CD8-positive, alpha-beta memory T cell (primary cell): Measurements from ENCODE around the gene RAD51B. TPM values are rescaled to one million over a fixed set of nuclear protein-coding genes. Genes with fewer than 3 reads are reported as not detected.

Experiments used
- CTCF ChIA-PET: fragments of 350-600 bp; sonication (Branson Sonifier 250); formaldehyde crosslinking; loops from one replicate; lab custom pipeline; 2021; ENCODE audit warnings: antibody characterized with exemption; lab: Charles Lee
- POLR2A ChIA-PET: fragments of 350-600 bp; sonication (Branson Sonifier 250); formaldehyde crosslinking; loops from one replicate; lab custom pipeline; 2021; ENCODE audit warnings: antibody characterized with exemption; lab: Charles Lee
- DNase-seq, 5 donors: peaks; one replicate each; pipeline versions ENCODE4 v3.0.0 to v3.0.0-alpha.2; 2020 to 2022; ENCODE audit warnings: mixed read lengths in 1 of 5
- H3K27ac ChIP-seq: one replicate; pipeline ENCODE4 v1.7.0; 2013; ENCODE audit warnings: low read depth, mild to moderate bottlenecking, low read length, moderate library complexity
- H3K27me3 ChIP-seq: 2 replicates; pipeline ENCODE4 v1.7.0; 2013; ENCODE audit warnings: low read length, mild to moderate bottlenecking; ENCODE audit not compliant: insufficient read depth, poor library complexity, severe bottlenecking
- H3K36me3 ChIP-seq: 2 replicates; pipeline ENCODE4 v1.7.0; 2013; ENCODE audit warnings: mild to moderate bottlenecking, low read length, moderate library complexity; ENCODE audit not compliant: insufficient read depth
- H3K4me1 ChIP-seq: 2 replicates; pipeline ENCODE4 v1.7.0; 2013; ENCODE audit warnings: mild to moderate bottlenecking, low read length, moderate library complexity; ENCODE audit not compliant: insufficient read depth
- H3K4me3 ChIP-seq: 2 replicates; pipeline ENCODE4 v1.7.0; 2013; ENCODE audit warnings: mild to moderate bottlenecking, low read length
- H3K9me3 ChIP-seq: 2 replicates; pipeline ENCODE4 v1.7.0; 2013; ENCODE audit warnings: mild to moderate bottlenecking, low read length
- H3K27ac Mint-ChIP-seq, 8 donors: one replicate each; pipeline ENCODE4 v1.8.0; 2020 to 2021; ENCODE audit warnings: mixed read lengths in 8 of 8, mild to moderate bottlenecking in 6 of 8, inconsistent platforms in 3 of 8, moderate library complexity in 3 of 8
- H3K27me3 Mint-ChIP-seq, 2 donors: one replicate each; pipeline ENCODE4 v1.8.0; 2020 to 2021; ENCODE audit warnings: mixed read lengths in 2 of 2, mild to moderate bottlenecking in 1 of 2, moderate library complexity in 1 of 2
- H3K36me3 Mint-ChIP-seq, 3 donors: one replicate each; pipeline ENCODE4 v1.8.0; 2020 to 2021; ENCODE audit warnings: mixed read lengths in 3 of 3, inconsistent platforms in 1 of 3, mild to moderate bottlenecking in 1 of 3
- H3K4me1 Mint-ChIP-seq, 3 donors: one replicate each; pipeline ENCODE4 v1.8.0; 2020 to 2021; ENCODE audit warnings: mixed read lengths in 3 of 3, inconsistent platforms in 1 of 3, mild to moderate bottlenecking in 1 of 3
- H3K4me3 Mint-ChIP-seq, 7 donors: one replicate each; pipeline ENCODE4 v1.8.0; 2020 to 2021; ENCODE audit warnings: mixed read lengths in 7 of 7, mild to moderate bottlenecking in 6 of 7, moderate library complexity in 4 of 7, inconsistent platforms in 2 of 7
- H3K9me3 Mint-ChIP-seq, 5 donors: one replicate each; pipeline ENCODE4 v1.8.0; 2020 to 2022; ENCODE audit warnings: mixed read lengths in 5 of 5, mild to moderate bottlenecking in 3 of 5, moderate library complexity in 2 of 5, inconsistent platforms in 1 of 5
- polyA plus RNA-seq: library from polyadenylated mRNA; unstranded; fragments of 300-500 nt; fragmentation: Illumina TruSeq; gene quantifications from one replicate; pipeline ENCODE4 v1.2.3, GENCODE V29; 2021
- total RNA-seq, 2 experiments: library from RNA; stranded (reverse); gene quantifications; one replicate each; pipeline ENCODE4 v1.2.3, GENCODE V29; 2021

The RAD51B gene
- total and polyA plus RNA-seq, 3 experiments from 2014 or later = 15.7 to 22.9 (median 17.4) TPM

- Histone ChIP-seq H3K27ac (peak overlapping the region; percentile 49), H3K27me3 (no peaks in the 10 kb centered on the region), H3K4me1 (peaks cover 54% of the 10 kb centered on the region), H3K36me3 (no peaks in the 10 kb centered on the region), H3K4me3 (no peak overlapping the region), H3K9me3 (no peaks in the 10 kb centered on the region)
- Mint-ChIP-seq H3K27me3 (no peaks in the 10 kb centered on the region), H3K27ac (peak overlapping the region; percentile 88 to 99 (median 98)), H3K4me1 (peaks cover 58 to 71% (median 60%) of the 10 kb centered on the region in 3 donors), H3K9me3 (no peaks in the 10 kb centered on the region), H3K36me3 (no peaks in the 10 kb centered on the region), H3K4me3 (peak overlapping the region; percentile 22 to 74 (median 50))
- ChIA-PET CTCF (interaction anchor here (0.8 to 2.3 kb wide), 13 partner anchors 25 to 401 kb away, joined by 3 to 13 read pairs (median 8); partner anchors contain the start of gene ZFP36L1), POLR2A (interaction anchor here (0.5 to 2.5 kb wide), 10 partner anchors 10 to 401 kb away, joined by 3 to 22 read pairs (median 6); partner anchors contain the start of gene ZFP36L1)
- DNase-seq = no peak
These were observed 865.2 kb downstream of the RAD51B start for GRCh38 chr14:68684466-68685418.

- Histone ChIP-seq H3K27me3 (no peaks in the 10 kb centered on the region), H3K27ac (peak overlapping the region; percentile 49), H3K4me3 (no peak overlapping the region), H3K36me3 (no peaks in the 10 kb centered on the region), H3K9me3 (no peaks in the 10 kb centered on the region), H3K4me1 (peaks cover 54% of the 10 kb centered on the region)
- H3K4me3 Mint-ChIP-seq = peak overlapping the region; percentile 22 to 74 (median 50)
- H3K4me1 Mint-ChIP-seq = peaks cover 58 to 68% (median 60%) of the 10 kb centered on the region in 3 donors
- H3K27ac Mint-ChIP-seq = peak overlapping the region; percentile 88 to 99 (median 98)
- H3K27me3 Mint-ChIP-seq = no peaks in the 10 kb centered on the region
- DNase-seq = peak; percentile 66 to 94 (median 82)
- ChIA-PET CTCF (interaction anchor here (0.8 to 2.3 kb wide), 12 partner anchors 25 to 402 kb away, joined by 3 to 13 read pairs (median 8); partner anchors contain the start of gene ZFP36L1), POLR2A (interaction anchor here (0.6 to 2.5 kb wide), 12 partner anchors 9 to 131 kb away, joined by 3 to 22 read pairs (median 4); partner anchors contain the start of gene ZFP36L1)
- H3K9me3 Mint-ChIP-seq = no peaks in the 10 kb centered on the region
- no peaks in the 10 kb centered on the region for H3K36me3 Mint-ChIP-seq
These were observed 866.0 kb downstream of the RAD51B start for GRCh38 chr14:68685419-68686204.

- POLR2A ChIA-PET = interaction anchor here (0.7 to 2.5 kb wide), 10 partner anchors 9 to 130 kb away, joined by 3 to 22 read pairs (median 6); partner anchors contain the start of gene ZFP36L1
- no peaks in the 10 kb centered on the region for H3K27me3 ChIP-seq
- Mint-ChIP-seq H3K27ac (peak overlapping the region; percentile 88 to 99 (median 98)), H3K27me3 (no peaks in the 10 kb centered on the region), H3K4me1 (peaks cover 56 to 65% (median 58%) of the 10 kb centered on the region in 3 donors), H3K36me3 (no peaks in the 10 kb centered on the region), H3K4me3 (peak overlapping the region in 2 of 7 donors; percentile 25 to 74), H3K9me3 (no peaks in the 10 kb centered on the region)
- no peak overlapping the region for H3K4me3 ChIP-seq
- CTCF ChIA-PET = interaction anchor here (0.8 to 2.3 kb wide), 9 partner anchors 94 to 282 kb away, joined by 3 to 13 read pairs (median 8); partner anchors contain the start of gene ZFP36L1
- H3K4me1 ChIP-seq = peaks cover 52% of the 10 kb centered on the region
- H3K27ac ChIP-seq = no peak overlapping the region
- DNase-seq = no peak
- no peaks in the 10 kb centered on the region for H3K9me3 ChIP-seq
- H3K36me3 ChIP-seq = no peaks in the 10 kb centered on the region
These were observed 866.6 kb downstream of the RAD51B start for GRCh38 chr14:68686205-68686465.

DNA sequence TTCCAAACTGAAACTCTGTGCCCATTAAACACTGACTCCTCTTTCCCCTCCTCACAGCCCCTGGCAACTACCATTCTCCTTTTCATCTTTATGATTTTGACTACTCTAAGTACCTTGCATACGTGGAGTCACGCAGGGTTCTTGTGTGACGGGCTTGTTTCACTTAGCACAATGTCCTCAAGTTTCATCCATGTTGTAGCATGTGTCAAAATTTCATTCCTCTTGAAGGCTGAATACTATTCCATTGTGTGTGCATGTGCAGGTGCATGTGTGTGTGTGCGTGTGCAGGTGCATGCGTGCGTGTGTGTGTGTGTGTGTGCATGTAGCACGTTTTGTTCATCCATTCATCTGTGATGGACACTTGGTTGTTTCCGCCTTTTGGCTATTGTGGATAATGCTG, 867.1 kb downstream of the RAD51B start:
- no peaks in the 10 kb centered on the region for H3K9me3 Mint-ChIP-seq
- peaks cover 52 to 59% (median 52%) of the 10 kb centered on the region in 3 donors for H3K4me1 Mint-ChIP-seq
- Histone ChIP-seq H3K4me3 (no peak overlapping the region), H3K27ac (no peak overlapping the region), H3K27me3 (no peaks in the 10 kb centered on the region), H3K36me3 (no peaks in the 10 kb centered on the region), H3K9me3 (no peaks in the 10 kb centered on the region), H3K4me1 (peaks cover 46% of the 10 kb centered on the region)
- POLR2A ChIA-PET = no interaction called here
- CTCF ChIA-PET = interaction anchor here (1.9 kb wide), 1 partner anchor 128 kb away, joined by 8 read pairs; no protein-coding TSS in a partner anchor
- no peak for DNase-seq
- H3K36me3 Mint-ChIP-seq = no peaks in the 10 kb centered on the region
- peak overlapping the region; percentile 33 to 99 (median 98) for H3K27ac Mint-ChIP-seq
- peak overlapping the region in 2 of 7 donors; percentile 4 to 27 for H3K4me3 Mint-ChIP-seq
- H3K27me3 Mint-ChIP-seq = no peaks in the 10 kb centered on the region

DNA sequence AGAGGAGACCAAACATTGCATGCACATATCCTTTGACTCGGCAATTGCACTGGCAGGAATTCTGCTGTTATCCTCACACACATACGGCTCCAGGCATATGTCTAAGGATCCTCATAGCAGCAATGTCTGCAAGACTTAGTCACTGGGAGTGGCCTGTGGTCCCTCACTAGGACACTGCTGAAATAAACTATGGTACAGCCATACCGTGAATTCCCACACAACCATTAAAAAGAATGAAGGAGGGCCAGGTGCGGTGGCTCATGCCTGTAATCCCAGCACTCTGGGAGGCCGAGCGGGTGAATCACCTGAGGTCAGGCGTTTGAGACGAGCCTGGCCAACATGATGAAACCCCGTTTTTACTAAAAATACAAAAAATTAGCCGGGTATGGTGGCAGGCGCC, 868.2 kb downstream of the RAD51B start:
- ChIA-PET POLR2A (interaction anchor here (0.5 kb wide), 1 partner anchor 204 kb away, joined by 3 read pairs; no protein-coding TSS in a partner anchor), CTCF (interaction anchor here (1.1 to 1.4 kb wide), 2 partner anchors 52 to 93 kb away, joined by 3 to 4 read pairs; no protein-coding TSS in a partner anchor)
- Mint-ChIP-seq H3K9me3 (no peaks in the 10 kb centered on the region), H3K4me1 (peaks cover 43 to 49% (median 44%) of the 10 kb centered on the region in 3 donors), H3K4me3 (no peak overlapping the region), H3K27ac (peak overlapping the region in 4 of 8 donors; percentile 45 to 83 (median 63)), H3K27me3 (no peaks in the 10 kb centered on the region), H3K36me3 (no peaks in the 10 kb centered on the region)
- Histone ChIP-seq H3K27me3 (no peaks in the 10 kb centered on the region), H3K9me3 (no peaks in the 10 kb centered on the region), H3K4me3 (no peak overlapping the region), H3K27ac (no peak overlapping the region), H3K36me3 (no peaks in the 10 kb centered on the region), H3K4me1 (peaks cover 35% of the 10 kb centered on the region)
- no peak for DNase-seq

DNA sequence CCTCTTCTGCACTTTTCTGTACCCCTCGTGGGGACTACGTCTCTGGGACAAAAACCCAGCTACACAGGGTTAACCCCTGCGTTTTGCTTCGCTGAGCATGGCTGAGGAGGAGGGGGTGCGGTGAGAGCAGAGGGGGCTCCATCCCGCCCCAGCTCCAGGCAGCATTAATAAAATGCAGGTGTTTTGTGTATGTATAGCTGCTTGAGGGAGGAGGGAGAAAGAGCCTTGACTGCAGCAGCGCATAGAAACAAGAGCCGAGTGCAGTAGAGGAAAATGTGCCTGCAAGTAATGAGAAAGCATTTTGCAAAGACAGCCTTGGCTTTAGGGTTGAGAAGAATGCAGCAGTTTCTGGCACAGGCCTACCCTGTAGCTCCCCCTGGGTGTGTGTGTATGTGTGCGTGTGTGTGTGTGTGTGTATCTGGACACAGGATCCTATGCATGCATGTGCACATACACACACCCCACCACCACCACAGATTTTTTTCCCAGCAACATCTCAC, 869.3 kb downstream of the RAD51B start:
- no peak for DNase-seq
- Mint-ChIP-seq H3K4me3 (no peak overlapping the region), H3K27me3 (no peaks in the 10 kb centered on the region), H3K27ac (peak overlapping the region in 6 of 8 donors; percentile 17 to 93 (median 66)), H3K9me3 (no peaks in the 10 kb centered on the region), H3K36me3 (no peaks in the 10 kb centered on the region), H3K4me1 (peaks cover 36 to 42% (median 40%) of the 10 kb centered on the region in 3 donors)
- ChIA-PET POLR2A (no interaction called here), CTCF (interaction anchor here (0.9 to 1.4 kb wide), 3 partner anchors 51 to 406 kb away, joined by 3 to 4 read pairs (median 3); no protein-coding TSS in a partner anchor)
- H3K27me3 ChIP-seq = no peaks in the 10 kb centered on the region
- H3K27ac ChIP-seq = no peak overlapping the region
- no peaks in the 10 kb centered on the region for H3K36me3 ChIP-seq
- H3K4me1 ChIP-seq = peaks cover 24% of the 10 kb centered on the region
- no peaks in the 10 kb centered on the region for H3K9me3 ChIP-seq
- H3K4me3 ChIP-seq = no peak overlapping the region

DNA sequence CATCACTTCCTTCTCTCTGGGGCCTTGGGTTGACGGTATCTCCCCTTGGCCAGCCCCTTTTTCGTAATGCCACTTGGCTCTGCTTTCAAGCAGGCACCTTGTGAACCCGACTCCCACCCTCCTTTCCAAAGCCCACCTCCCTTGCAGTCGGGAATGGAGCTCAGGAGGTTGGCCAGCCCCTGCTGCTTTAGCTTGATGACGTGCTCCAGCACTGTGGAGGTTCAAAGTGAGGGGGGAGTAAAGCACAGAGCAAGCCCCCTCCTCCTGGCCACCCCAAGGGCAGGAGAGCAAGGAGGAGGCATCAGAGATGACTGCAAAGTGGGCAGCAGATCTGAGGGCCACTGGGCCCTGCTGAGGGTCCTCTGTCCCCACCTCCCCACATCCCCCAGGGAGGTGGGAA, 869.9 kb downstream of the RAD51B start:
- ChIA-PET CTCF (interaction anchor here (0.9 kb wide), 1 partner anchor 406 kb away, joined by 3 read pairs; no protein-coding TSS in a partner anchor), POLR2A (no interaction called here)
- Histone ChIP-seq H3K4me3 (no peak overlapping the region), H3K9me3 (no peaks in the 10 kb centered on the region), H3K4me1 (peaks cover 18% of the 10 kb centered on the region), H3K27me3 (no peaks in the 10 kb centered on the region), H3K36me3 (no peaks in the 10 kb centered on the region), H3K27ac (no peak overlapping the region)
- Mint-ChIP-seq H3K9me3 (no peaks in the 10 kb centered on the region), H3K4me1 (peaks cover 33 to 42% (median 37%) of the 10 kb centered on the region in 3 donors), H3K27ac (peak overlapping the region in 5 of 8 donors; percentile 58 to 93 (median 70)), H3K4me3 (no peak overlapping the region), H3K27me3 (no peaks in the 10 kb centered on the region), H3K36me3 (no peaks in the 10 kb centered on the region)
- no peak for DNase-seq
